GM13976 (cell line): ENCODE measurements around the gene RAB11FIP3.
A peak's percentile ranks its signal among the peaks of the same experiment; 100 is the strongest.

Experiments
- DNase-seq: peaks from one replicate; pipeline ENCODE4 v3.0.0; 2012; ENCODE audit warnings: low spot score
- CTCF ChIP-seq: IDR thresholded peaks from 2 replicates; pipeline ENCODE4 v1.5.1; 2012; ENCODE audit warnings: borderline replicate concordance, mild to moderate bottlenecking; ENCODE audit not compliant: insufficient read depth; ENCODE audit errors: extremely low read depth, missing control alignments, control extremely low read depth
- in situ Hi-C: fragments of 300-500 bp; cut with MboI; formaldehyde crosslinking; loops from one replicate; pipeline ENCODE4 v1.12.0; 2022; ENCODE audit warnings: low sequenced_read_pairs, mixed read lengths, inconsistent platforms; ENCODE audit not compliant: unreplicated experiment

Gene RAB11FIP3

GRCh38 chr16:441447-441846 is 16.0 kb downstream of the RAB11FIP3 start:
- TF ChIP-seq CTCF = no peak
- in situ Hi-C loops = no loop called here
- no peak for DNase-seq

GRCh38 chr16:442976-443375 is 17.5 kb downstream of the RAB11FIP3 start:
- no peak for DNase-seq
- no peak for TF ChIP-seq CTCF
- in situ Hi-C loops = no loop called here

GRCh38 chr16:444027-444426 is 18.6 kb downstream of the RAB11FIP3 start:
- in situ Hi-C loops = no loop called here
- TF ChIP-seq CTCF = no peak

GRCh38 chr16:445566-445965 is 20.1 kb downstream of the RAB11FIP3 start:
- in situ Hi-C loops = no loop called here
- DNase-seq = no peak
- TF ChIP-seq CTCF = no peak

More at GRCh38 chr16:444027-444426, 18.6 kb downstream of the RAB11FIP3 start:
- DNase-seq = no peak

- no peak for TF ChIP-seq CTCF
- in situ Hi-C loops = no loop called here
- peak; percentile 71 for DNase-seq
Measured at GRCh38 chr16:450385-450784, 24.9 kb downstream of the RAB11FIP3 start.

- in situ Hi-C loops = no loop called here
- TF ChIP-seq CTCF = no peak
- no peak for DNase-seq
Measured at GRCh38 chr16:450785-451512, 25.5 kb downstream of the RAB11FIP3 start.
